T-helper 1 cell treated with Interleukin-12 subunit alpha and Interleukin-12 subunit beta and Interleukin-4 antibody, amounts not matched to agents 30 μg/mL and 1 μg/mL, for 36 hours (primary cell): ENCODE data around the gene YY1.
"Not testable (repeated sequence)": the region's sequence is repeated elsewhere in the genome, so short reads cannot be mapped to it uniquely, and the experiment has no call there.

Experiments used
- H3K27ac Mint-ChIP-seq: one replicate; pipeline ENCODE4 v1.8.0; 2021; ENCODE audit warnings: mild to moderate bottlenecking, mixed read lengths
- H3K27me3 Mint-ChIP-seq: one replicate; pipeline ENCODE4 v1.8.0; 2021; ENCODE audit warnings: low read depth, mixed read lengths
- H3K36me3 Mint-ChIP-seq: one replicate; pipeline ENCODE4 v1.8.0; 2021; ENCODE audit warnings: low read depth, mixed read lengths
- H3K4me1 Mint-ChIP-seq: one replicate; pipeline ENCODE4 v1.8.0; 2021; ENCODE audit warnings: low read depth, mixed read lengths
- H3K4me3 Mint-ChIP-seq: one replicate; pipeline ENCODE4 v1.8.0; 2021; ENCODE audit warnings: mild to moderate bottlenecking, moderate library complexity, mixed read lengths
- H3K9me3 Mint-ChIP-seq: one replicate; pipeline ENCODE4 v1.8.0; 2021; ENCODE audit warnings: mixed read lengths

YY1 gene

DNA sequence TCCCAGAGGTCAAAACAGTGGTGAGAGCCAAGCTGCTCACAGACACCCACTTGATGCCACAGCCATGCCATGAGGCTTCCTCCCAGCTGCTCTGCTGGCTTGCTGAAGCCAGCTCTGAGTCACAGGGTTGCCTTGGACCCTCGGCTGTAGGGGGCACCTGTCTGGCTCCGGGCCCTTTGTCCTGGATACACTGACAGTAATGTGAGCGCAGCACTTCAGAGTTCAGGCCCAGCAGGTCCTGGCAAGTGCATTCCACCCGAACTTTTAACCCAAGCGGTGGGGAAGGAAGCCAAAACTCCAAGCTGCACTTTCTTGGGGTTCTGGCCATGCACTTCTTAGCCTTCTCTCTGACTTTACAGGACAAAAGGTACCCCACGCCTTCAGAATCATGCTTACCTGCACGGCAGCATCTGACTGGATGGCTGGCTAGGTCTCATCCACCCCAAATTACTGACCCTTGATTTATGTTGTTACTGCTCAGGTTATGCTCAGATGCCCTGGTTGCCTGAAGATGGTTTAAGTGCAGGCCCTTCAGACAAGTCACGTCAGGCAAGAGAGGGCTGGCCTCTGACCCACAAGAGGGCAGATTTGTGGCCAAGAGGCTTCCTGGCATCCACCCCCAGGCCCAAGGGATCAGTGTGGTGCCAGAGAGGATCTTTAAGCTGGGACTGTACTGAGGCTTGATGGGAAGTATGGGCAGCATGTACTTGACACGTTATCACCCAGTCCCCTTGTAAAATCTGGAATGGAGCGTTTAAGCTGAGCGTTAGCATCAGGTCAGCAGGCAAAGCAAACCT is 42.5 kb downstream of the YY1 start:
- Mint-ChIP-seq H3K27ac (no peak overlapping the region), H3K36me3 (peaks cover 5% of the 10 kb centered on the region), H3K9me3 (no peaks in the 10 kb centered on the region), H3K4me3 (no peak overlapping the region), H3K27me3 (no peaks in the 10 kb centered on the region), H3K4me1 (peaks cover 12% of the 10 kb centered on the region)

DNA sequence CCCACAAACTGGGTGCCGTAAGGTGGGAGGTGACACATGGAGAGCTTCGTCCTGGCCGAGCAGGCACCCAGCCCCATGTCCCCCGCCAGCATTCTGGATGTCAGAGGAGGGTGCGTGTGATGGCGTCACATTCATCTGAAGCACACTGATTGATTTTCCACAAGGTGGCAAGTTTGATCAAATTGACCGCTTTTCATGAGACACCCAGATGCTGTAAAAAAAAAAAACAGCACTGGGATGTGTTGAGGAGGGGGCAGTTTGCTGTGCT is 43.1 kb downstream of the YY1 start:
- H3K27ac Mint-ChIP-seq: peak overlapping the region; percentile 49
- peaks cover 3% of the 10 kb centered on the region for H3K36me3 Mint-ChIP-seq

DNA sequence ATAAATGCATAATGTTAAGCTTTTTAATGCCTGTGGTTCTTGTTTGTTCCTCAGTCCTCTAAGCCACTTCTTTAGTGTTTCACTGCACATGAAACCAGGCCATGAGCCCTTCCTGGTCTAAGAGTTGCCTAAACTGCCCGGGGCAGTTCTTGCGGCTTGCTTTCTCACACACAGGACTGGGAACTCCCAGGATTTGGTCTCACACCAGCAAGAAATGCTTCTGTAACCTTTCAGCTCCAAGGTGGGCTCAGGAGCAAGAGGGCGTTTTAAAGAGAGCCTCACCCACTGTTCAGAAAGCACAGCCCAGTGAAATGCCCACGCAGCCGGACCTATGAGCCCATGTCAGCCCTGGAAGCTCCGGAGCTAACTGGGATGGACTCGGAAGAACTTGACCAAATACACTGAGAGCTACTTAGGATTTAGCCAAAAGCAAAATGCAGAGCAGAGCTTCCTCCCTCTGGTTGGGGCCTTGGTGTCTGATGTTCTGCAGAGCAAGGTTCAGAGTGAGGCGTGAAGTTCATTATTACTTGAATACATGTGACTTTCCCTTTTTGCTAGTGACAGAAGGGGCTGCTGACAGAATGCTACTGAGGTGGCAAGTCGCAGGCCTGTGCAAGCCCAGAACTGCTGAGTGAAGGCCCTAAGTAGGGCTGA is 43.9 kb downstream of the YY1 start:
- Mint-ChIP-seq H3K27me3 (no peaks in the 10 kb centered on the region), H3K9me3 (no peaks in the 10 kb centered on the region), H3K4me3 (no peak overlapping the region), H3K4me1 (peaks cover 12% of the 10 kb centered on the region), H3K36me3 (peaks cover 1% of the 10 kb centered on the region), H3K27ac (no peak overlapping the region)

More for the DNA sequence above, 43.1 kb downstream of the YY1 start:
- Mint-ChIP-seq H3K4me3 (no peak overlapping the region), H3K9me3 (no peaks in the 10 kb centered on the region), H3K27me3 (no peaks in the 10 kb centered on the region), H3K4me1 (peaks cover 12% of the 10 kb centered on the region)

DNA sequence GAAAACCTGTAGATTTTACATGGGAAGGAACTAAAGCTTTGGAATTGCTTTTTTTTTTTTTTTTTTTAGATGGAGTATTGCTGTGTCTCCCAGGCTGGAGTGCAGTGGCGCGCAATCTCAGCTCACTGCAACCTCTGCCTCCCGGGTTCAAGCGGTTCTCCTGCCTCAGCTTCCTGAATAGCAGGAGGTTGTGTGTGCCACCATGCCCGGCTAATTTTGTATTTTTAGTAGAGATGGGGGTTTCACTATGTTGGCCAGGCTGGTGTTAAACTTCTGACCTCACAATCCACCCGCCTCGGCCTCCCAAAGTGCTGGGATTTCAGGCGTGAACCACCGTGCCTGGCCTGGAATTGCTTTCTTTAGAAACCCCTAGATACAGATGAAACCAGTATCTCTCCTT is 44.5 kb downstream of the YY1 start:
- not testable (repeated sequence) for H3K27ac Mint-ChIP-seq

DNA sequence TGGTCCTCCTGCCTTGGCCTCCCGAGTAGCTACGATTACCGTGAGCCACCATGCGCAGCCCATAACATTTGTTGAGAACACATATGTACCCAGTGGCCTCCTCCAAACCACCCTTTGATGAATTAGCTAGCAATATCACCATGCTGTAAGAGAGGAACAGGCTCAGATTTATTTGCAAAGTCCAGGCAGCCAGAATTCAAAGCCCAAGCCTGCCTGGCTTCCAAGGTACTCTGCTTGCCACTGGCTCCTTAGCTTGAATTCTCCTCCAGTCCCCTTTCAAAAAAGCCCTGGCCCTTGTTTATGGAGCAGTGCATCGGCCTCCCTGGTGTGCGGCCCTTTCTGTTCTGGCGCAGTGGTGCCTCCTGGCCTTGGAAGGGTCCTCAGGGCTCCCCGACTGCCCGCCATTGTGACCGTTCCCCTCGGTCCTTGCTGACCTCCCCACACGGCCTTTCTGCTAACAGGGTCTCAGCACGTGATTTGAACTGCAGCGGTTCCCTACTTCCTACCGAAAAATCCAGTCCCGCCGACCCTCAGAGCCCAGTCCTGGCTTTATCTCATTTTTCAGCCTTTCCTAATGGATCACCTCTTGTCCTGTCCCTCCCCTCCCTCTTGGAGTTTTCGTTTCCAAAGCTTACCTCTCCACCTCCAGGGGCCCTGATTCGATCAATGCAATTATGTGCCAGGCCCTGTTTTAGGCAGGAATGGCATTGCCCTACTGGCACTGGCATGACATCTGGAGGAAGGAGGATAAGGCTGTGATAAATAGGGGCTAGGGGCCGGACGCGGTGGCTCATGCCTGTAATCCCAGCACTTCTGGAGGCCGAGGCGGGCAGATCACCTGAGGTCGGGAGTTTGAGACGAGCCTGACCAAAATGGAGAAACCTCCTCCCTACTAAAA is 45.3 kb downstream of the YY1 start:
- H3K9me3 Mint-ChIP-seq: no peaks in the 10 kb centered on the region
- peak overlapping the region; percentile 54 for H3K4me3 Mint-ChIP-seq
- H3K36me3 Mint-ChIP-seq: peaks cover 1% of the 10 kb centered on the region
- no peak overlapping the region for H3K27ac Mint-ChIP-seq
- no peaks in the 10 kb centered on the region for H3K27me3 Mint-ChIP-seq
- H3K4me1 Mint-ChIP-seq: peaks cover 8% of the 10 kb centered on the region

More for the DNA sequence above, 44.5 kb downstream of the YY1 start:
- not testable (repeated sequence) for H3K4me1 Mint-ChIP-seq, H3K36me3 Mint-ChIP-seq, H3K4me3 Mint-ChIP-seq, H3K9me3 Mint-ChIP-seq, H3K27me3 Mint-ChIP-seq

DNA sequence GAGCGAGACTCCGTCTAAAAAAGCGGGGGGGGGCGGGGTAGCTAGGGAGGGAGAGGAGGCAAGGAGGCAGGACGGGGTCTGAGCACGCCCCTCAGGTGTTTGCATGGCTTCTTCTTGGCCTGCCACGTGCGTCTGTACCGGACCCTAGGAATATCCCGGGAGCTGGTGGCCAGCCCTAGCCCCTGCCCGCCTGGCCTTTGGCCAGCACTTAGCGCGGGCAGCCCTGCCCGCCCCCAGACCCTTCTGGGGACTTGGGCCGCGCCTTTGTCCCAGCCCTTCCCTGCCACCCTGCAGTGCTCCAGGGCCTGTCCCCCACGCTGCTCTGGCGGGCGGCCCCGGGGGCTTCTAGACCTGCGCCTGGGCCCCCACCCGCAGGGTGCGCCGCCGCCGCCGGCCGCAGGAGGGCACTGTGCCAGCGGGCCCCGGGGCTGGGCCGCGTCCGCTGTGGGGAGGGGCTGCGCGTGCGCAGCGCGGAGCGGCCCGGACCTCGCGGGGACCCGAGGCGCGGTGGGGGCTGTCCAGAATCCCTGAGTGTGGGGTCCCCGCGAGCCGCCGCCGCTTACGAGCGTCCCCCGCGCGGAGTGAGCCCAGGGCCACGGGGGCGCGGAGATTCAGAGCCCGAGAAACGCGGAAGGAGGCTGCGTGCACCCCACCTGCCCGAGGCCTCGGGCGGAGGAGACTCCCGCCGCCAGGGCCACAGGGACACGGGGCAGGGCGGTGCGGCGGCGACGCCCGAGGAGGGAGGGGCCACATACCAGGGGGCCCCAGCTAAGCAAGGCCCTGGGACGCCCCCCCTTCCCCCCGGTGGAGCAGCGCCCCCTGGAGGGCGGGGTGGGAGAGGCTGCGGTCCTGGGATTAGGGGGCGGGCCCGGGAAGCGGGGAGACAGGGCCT is 46.3 kb downstream of the YY1 start:
- peaks cover 5% of the 10 kb centered on the region for H3K4me1 Mint-ChIP-seq
- peak overlapping the region; percentile 54 for H3K4me3 Mint-ChIP-seq
- H3K27ac Mint-ChIP-seq: no peak overlapping the region
- H3K9me3 Mint-ChIP-seq: no peaks in the 10 kb centered on the region
- no peaks in the 10 kb centered on the region for H3K27me3 Mint-ChIP-seq
- H3K36me3 Mint-ChIP-seq: peaks cover 1% of the 10 kb centered on the region

DNA sequence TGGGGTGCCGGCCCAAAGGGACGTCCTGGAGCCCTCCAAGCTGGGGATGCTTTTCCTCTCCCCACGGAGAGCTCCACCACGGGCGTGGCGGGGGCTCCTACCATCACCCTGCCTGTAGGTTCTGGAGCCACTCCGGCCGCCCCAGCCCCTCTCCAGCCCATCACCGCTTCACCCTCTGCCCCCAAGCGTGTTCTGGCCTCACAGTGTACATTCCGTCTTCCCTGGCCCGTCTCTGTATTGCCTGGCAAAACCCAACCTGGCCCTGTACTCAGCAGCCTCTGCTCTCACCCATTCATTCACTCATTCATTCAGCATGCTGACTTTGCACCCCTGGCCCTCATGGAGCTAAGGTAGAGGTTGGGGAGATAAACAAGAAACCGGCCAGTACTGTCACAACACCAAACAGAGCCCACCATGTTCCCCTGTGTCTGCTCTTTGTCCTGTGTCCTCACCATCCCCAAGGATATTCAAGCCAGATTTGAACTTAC is 47.0 kb downstream of the YY1 start:
- no peaks in the 10 kb centered on the region for H3K9me3 Mint-ChIP-seq
- peaks cover 1% of the 10 kb centered on the region for H3K36me3 Mint-ChIP-seq
- H3K27ac Mint-ChIP-seq: peak overlapping the region; percentile 75
- H3K4me3 Mint-ChIP-seq: peak overlapping the region; percentile 82
- H3K4me1 Mint-ChIP-seq: peaks cover 6% of the 10 kb centered on the region
- no peaks in the 10 kb centered on the region for H3K27me3 Mint-ChIP-seq

DNA sequence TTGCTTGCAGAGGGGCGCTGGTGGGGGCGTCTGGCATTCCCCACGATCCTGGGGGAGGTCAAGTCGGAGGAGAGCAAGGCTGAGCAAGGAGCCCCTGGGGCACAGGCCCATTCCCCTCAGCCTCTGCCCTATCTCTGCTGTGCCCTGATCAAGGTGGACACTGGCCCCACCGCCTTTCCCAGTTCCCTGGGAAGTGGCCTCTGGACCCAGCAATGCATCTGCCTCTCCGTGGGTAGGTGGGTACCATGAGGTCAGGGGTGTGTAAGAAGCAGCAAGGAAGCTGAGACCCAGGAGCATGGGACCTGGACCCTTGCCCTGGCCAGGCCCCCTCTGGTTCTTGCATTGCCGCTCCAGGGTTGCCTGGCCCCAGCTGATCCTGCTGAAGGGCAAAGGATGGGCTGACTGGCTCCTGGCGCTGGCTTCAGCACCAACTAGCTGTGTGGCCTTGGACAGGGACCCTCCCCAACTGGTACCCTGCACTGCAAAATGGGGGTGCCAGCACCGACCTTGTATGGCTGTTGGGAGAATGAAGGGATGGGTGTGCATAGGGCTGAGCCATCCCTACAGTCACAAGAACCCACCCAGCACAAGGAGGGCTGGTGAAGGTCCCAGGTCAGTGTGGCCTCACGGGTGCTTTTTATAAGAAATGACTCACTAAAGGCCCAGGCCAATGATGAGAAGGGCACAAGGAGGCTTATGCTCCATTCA is 47.7 kb downstream of the YY1 start:
- H3K27me3 Mint-ChIP-seq: no peaks in the 10 kb centered on the region
- H3K36me3 Mint-ChIP-seq: peaks cover under 1% of the 10 kb centered on the region
- H3K27ac Mint-ChIP-seq: no peak overlapping the region
- H3K9me3 Mint-ChIP-seq: no peaks in the 10 kb centered on the region
- peaks cover 6% of the 10 kb centered on the region for H3K4me1 Mint-ChIP-seq
- H3K4me3 Mint-ChIP-seq: no peak overlapping the region

DNA sequence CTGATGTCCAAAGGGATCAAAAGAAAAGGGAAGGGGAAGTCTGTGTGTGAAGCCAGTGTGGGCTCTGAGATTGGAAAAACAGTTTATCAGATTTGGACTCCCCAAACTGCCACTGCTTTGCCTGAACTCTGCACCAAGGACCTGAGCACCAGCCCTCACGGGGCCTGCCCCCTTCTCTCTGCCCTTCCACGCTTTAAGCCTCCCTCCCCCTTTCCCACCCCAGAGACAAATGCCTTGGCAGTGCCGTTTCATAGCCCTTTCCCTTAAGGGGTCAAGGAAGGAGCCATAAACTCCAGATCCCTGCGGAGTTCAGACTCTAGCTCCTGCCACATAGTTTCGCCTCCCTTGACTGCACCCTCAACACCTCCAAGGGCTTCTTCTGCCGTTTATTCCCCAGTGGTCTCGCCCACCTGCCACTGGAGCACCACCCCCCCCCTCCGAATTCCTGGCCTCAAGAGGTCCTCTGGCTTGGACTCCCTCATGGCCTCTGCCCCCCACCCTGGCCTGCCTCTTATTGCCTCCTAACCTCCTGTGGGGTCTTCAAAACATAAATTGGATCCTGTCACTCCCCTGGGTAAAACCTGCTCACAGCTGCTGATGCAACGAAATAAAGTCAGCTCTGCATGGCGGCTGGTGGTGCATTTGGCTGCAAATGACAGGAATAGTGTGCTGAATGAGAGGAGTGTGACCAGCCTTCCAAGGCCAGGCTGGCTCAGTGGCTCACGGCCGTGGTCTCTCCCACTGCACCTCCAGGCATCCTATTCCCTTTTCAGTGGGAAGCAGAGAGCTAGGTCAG is 48.5 kb downstream of the YY1 start:
- Mint-ChIP-seq H3K27me3 (no peaks in the 10 kb centered on the region), H3K4me3 (no peak overlapping the region), H3K4me1 (peaks cover 6% of the 10 kb centered on the region), H3K9me3 (no peaks in the 10 kb centered on the region), H3K36me3 (no peaks in the 10 kb centered on the region), H3K27ac (no peak overlapping the region)

DNA sequence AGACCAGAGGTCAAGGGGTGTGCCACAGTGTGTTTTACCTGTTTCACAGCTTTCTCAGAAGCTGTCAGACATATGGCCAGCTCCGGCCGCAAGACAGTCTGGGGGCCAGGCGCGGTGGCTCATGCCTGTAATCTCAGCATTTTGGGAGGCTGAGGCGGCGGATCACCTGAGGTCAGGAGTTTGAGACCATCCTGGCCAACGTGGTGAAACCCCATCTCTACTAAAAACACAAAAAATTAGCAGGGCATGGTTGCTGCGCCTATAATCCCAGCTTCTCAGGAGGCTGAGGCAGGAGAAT is 49.0 kb downstream of the YY1 start:
- not testable (repeated sequence) for H3K9me3 Mint-ChIP-seq, H3K36me3 Mint-ChIP-seq, H3K4me3 Mint-ChIP-seq, H3K27me3 Mint-ChIP-seq, H3K4me1 Mint-ChIP-seq, H3K27ac Mint-ChIP-seq

DNA sequence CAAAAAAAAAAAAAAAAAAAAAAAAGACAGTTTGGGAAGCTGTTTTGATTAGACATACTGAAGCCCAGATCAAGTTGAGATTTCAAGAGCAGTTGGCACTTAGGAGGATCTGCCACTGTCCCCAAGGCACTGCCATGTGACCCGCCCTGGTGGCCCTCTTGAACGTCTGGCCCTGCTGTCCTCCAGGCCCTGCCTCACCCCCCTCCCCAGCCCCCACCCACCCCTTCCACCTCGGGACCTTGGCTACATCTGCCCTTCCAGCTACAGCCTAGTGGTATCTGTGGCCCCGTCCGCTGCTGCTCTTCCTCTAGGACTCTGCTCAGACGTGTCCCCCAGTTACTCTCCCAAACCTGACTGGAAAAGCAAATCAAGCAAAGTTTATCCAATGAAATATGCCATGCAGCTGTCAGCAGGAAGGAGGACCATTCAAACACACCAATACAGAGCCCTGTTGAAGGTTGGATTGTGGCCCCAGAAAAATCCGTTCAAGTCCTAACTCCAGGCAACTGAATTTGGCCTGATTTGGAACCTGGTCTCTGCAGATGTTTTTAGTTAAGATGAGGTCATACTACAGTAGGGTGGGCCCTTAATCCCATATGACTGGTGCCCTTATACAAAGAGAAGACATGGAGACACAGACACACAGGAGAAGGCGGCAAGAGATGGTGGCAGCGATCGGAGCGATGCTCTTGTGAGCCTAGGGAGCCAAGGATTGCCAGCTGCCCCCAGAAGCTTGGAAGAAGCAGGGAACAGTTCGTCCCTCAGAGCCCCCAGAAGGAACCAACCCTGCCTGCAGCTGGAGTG is 49.6 kb downstream of the YY1 start:
- H3K36me3 Mint-ChIP-seq: no peaks in the 10 kb centered on the region
- H3K27me3 Mint-ChIP-seq: no peaks in the 10 kb centered on the region
- no peak overlapping the region for H3K27ac Mint-ChIP-seq
- no peaks in the 10 kb centered on the region for H3K9me3 Mint-ChIP-seq
- peaks cover 6% of the 10 kb centered on the region for H3K4me1 Mint-ChIP-seq
- no peak overlapping the region for H3K4me3 Mint-ChIP-seq

DNA sequence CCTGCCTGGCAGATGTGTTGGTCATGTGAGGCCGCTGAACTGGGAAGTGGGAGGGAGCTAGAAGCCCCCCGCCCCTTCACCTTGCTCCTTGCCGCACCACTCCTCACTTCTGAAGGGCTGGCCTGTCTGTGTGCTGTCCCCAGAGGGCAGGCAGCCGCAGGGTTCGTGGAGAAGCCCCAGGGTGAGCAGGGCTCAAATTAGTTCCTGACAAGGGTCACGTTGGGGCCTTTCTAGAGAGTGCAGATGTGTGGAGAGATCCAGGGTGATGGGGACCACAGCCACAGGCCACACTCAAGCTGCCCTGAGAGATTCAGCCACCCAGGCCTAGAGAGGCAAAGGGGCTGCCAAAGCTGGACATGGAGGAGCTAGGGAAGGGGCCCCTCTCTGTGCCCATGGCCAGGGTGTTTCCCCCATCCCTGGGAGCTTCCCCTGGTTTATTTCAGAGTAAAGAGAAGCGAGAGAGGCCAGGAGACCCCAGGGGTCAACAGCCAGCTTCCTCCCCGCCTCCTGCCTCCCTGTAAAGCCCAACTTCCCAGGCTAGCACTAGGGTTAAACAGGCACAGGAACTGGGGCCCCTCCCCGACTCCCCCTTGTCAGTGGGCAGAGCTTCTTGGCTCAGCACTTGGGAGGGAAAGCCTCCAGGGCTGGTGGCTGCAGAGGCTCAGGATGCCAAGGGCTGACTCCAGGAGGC is 51.1 kb downstream of the YY1 start:
- Mint-ChIP-seq H3K27ac (no peak overlapping the region), H3K27me3 (no peaks in the 10 kb centered on the region), H3K4me1 (peaks cover 4% of the 10 kb centered on the region), H3K9me3 (no peaks in the 10 kb centered on the region), H3K36me3 (no peaks in the 10 kb centered on the region), H3K4me3 (no peak overlapping the region)
